Sigmoid colon (tissue), 4 donors: ENCODE data around the gene ITPK1.

Source experiments
- CTCF ChIP-seq, 4 experiments: fragments of 450-650 bp in 3 of 4; fragments of 200-600 bp in 1 of 4; IDR thresholded peaks; one replicate each; pipeline ENCODE4 v1.5.1; 2016 to 2019; ENCODE audit warnings: antibody characterized with exemption in 4 of 4, mild to moderate bottlenecking in 3 of 4, moderate library complexity in 2 of 4
- POLR2A ChIP-seq, 2 donors: fragments of 450-650 bp; IDR thresholded peaks; one replicate each; pipeline ENCODE4 v1.6.1; 2016; ENCODE audit warnings: antibody characterized with exemption in 2 of 2, mild to moderate bottlenecking in 2 of 2, moderate library complexity in 2 of 2
- POLR2AphosphoS5 ChIP-seq, 4 donors: sonication (generic); formaldehyde crosslinking; IDR thresholded peaks; one replicate each; pipeline ENCODE4 v1.6.1; 2017; ENCODE audit warnings: antibody characterized with exemption in 4 of 4

GRCh38 chr14:93084866-93085857, 30.6 kb downstream of the ITPK1 start:
- TF ChIP-seq CTCF (IDR thresholded peaks at IDR 0.05) (no peak), POLR2A (IDR thresholded peaks at IDR 0.05) (no peak), POLR2AphosphoS5 (IDR thresholded peaks at IDR 0.05) (no peak)
